COLO668 (cell line): ENCODE measurements around the gene SLC7A10.
"Not testable (repeated sequence)": the region's sequence is repeated elsewhere in the genome, so short reads cannot be mapped to it uniquely, and the experiment has no call there.

Source experiments
- DNase-seq: peaks from one replicate; lab custom pipeline; 2025; ENCODE audit not compliant: unreplicated experiment; lab: John Stamatoyannopoulos, UW

Gene SLC7A10

DNA sequence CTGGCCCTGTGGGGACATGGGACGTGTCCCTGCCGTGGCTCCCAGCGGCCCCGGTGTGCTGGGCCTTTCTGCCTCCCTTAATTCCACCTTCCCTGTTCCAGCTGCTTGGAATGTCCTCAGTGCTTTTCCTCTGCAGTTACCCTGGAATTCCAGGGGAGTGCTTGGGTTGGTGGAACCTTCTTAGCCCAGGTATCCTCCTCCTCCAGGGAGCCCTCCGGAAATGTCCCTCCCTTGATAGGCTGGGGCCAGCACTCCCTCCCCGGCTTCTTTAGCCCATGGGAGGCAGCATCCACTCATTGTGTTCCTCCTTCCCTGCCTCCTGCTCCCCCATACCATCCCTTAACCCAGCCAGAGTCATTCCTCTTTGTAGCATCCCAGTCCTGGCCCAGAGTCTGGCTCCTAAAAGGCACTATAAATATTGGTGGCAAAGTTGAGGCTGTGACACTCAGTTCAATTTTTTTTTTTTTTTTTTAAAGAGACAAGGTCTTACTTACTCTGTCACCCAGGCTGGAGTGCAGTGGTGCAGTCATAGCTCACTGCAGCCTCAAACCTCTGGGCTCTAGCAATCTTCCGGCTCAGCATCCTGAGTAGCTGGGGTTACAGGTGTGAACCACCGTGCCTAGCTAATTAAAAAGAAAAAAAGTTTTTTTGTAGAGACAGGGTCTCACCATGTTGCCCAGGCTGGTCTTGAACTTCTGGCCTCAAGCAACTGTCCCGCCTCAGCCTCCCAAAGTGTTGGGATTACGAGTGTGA lies 13.7 kb upstream of the SLC7A10 start:
- no peak for DNase-seq

DNA sequence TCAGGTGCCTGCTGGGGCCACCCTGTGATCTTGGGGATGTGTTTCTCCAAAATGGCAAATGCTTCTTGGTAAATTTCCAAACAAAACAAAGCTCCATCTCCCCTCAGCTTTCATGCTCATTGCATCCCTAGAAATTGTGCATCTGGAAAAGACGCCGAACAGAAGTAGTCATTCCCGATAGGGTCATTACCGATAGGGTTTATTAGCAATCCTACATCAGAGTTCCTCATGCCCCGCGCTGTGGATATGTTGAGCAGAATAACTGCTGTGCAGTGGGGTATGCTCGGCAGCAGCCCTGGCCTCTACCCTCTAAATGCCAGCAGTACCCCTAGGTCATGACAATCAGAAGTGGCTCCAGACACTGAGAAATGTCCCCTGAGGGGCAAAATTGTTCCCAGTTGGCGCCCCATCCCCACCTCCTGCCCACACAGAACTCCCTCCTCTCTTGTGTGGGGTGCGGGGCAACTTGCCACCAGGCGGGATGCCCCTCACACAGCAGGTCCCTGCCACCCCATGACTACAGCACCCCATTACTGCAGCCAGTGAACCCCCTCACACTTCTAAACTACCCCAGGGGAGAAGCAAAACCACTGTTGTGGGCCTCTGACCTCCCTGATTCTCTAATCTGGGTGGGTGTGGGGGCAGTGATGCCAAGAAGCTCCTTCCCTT lies 13.0 kb upstream of the SLC7A10 start:
- no peak for DNase-seq

DNA sequence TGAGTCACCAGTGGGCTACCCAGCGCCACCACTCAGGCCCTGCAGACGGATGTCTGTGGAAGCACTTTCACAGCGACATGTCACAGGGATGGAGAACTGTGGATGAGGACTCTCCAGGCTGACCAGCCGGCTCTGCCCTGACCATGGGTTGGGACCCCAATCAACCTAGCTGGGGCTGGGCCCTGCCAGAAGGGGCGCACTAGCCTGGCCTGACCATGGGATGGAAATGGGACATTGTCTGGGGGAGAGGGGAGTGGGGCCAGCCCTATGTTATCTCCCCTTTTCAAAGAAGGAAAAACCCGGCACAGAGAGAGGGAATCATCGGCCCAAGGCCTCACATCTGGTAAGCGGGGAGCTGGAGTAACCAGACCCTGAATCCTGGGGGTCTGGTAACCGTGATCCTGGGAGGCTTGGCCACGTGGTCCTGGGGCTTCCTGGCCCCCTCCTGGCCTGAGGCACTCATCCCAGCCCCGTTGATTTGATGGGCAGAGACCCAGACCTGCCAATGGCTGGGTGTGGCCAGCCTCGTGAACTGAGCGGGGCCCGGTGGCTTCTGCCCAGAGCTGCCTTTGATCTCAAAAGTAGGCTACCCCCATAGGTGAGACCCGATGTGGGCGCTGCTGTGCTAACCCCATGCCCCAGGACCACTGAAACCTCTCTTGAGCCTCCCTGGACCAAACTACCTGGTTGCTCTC lies 11.2 kb upstream of the SLC7A10 start:
- DNase-seq, result no peak

DNA sequence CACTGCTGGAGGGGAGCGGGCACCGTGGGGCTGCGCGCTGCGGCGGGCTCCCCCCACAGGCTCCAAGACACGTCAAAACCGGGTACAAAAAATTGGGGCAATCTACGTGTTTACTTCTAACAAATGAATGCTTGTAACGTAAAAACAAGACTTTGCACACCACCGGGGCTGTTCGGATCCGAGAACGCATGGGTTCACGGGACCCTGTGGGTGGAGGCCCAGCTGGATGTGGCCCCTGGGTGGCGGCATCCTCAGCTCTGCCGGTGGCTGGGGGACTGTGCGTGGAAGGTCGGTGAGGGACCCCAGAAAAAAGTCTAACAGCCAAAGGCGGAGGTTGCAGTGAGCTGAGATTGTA lies 10.3 kb upstream of the SLC7A10 start:
- DNase-seq, result no peak

DNA sequence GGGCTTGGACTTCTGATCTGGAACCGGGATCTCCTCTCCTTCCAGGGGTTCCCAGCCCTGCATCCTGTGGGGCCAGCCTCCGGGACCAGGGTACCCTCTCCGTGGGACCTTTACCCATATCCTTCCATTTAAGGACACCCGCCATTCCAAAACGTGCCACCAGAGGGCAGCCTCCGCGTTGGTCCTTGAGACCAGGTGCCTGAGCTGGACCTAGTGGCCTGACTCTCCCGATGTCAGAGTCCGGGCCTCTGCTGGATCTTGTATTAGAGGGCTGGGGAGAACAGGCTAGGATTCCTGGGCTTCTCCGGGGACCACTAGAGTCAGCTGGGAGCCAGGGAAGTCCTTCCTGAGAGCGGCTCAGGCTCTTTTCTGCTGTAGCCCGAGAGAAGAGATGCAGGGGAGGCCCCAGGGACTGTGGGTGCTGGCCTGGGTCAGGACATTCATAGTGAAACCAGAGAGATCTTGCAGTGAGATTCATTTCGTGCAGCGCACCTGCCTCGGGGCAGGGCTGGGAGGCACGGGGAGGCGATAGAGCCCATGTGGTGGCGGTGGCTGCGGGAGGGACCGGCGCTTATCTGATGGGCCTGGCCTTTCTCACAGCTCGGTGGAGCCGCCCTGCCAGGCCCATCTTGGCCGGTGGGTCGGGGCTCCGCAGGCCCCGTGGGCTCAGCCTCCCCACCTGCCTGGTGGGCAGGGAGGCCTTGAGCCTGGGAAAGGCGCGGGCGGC lies 9.8 kb upstream of the SLC7A10 start:
- peak; percentile 64 for DNase-seq

DNA sequence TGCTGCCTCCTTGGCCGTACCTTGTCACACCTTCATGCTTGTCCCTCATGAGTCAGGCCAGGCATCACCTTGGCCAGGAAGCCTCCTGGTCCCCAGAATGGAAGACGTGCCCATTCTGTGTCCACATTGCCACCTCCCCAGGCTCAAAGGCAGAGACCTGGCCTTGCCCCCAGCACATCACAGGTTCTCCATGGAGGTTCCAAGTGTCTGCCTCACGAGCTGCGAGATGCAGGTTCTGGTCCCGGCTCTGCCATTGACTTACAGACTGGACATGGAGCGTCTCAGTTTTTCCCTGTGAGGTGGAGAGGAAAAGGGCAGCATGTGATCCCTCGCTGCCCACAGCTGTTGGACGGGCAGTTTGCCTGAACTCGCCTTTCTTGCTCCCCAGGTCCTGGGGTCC lies 9.1 kb upstream of the SLC7A10 start:
- no peak for DNase-seq

DNA sequence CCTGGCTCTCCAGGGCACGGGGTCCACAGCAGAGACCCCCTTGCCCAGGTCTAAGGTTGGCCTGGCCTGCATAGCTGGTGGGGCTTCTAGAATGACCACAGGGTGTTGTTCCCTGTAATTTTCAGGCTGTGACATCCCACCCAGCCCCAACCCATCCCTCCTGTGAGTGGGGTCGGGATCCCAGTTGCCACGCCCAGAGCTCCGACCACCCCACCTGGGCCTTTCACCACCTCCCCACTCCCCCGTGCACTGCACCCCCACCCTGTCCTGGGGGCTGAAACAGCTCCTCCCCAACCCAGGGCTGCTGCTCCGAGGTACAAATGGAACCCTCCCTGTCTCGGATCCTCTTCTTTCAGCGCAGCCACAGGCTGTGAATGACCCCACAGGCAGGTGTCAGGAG lies 8.4 kb upstream of the SLC7A10 start:
- no peak for DNase-seq

DNA sequence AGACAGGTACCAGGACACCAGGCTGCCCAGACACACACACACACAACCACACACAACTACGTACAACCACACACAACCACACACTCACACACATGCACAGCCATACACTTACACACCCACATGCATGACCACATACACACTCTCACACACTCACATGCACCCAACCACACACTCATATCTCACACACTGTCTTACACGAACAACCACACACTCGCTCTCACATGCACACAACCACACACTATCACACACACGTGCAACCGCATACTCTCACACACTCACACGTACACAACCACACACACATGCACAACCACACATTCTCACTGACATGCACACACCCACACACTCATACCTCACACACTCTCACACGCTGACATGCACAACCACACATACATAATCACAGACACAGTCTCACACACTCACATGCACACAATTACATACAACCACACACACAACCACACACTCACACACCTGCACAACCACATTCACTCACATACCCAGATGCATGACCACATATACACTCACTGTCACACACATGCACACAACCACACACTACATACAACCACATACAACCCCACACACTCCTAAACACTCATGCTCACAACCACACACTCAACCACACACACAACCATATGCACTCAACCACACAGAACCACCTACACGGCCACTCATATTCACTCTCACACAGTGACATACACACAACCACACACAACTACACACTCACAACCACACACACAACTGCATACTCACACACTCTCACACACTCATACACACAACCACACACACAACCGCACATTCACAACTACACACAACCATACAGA lies 7.6 kb upstream of the SLC7A10 start:
- no peak for DNase-seq

DNA sequence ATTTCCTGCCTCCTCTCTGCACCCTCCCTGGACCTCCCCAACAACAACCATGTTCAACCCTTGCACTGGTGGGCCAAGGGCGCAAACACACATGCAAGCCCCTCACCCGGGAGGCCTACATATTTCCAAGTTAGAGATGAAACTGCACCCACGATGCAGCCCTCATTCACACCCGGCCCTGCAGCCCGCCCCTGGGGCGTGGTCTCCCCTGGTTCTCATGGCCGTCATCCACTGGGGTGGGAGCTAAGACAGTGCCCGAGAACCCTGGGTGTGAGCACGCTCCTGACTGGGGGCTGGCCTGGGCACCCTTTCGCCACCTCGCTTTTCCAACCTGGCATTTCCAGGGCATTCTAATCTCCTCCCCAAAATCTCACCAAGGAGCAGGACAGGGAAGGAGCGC lies 7.0 kb upstream of the SLC7A10 start:
- no peak for DNase-seq

DNA sequence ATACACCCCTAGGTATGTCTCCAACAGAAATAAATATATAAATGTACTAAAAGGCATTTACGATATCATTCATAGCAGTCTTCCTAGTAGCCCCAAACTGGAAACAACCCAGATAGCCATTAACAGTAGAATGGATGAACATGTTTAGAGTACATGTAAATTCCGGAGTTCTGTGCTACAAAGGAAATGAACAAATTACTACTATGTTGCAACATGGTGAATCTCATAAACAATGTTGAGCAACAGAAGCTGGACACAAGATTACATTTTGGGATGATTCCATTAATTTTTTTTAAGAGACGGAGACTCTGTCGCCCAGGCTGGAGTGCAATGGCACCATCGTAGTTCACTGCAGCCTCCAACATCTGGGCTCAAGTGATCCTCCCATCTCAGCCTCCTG lies 5.9 kb upstream of the SLC7A10 start:
- no peak for DNase-seq

DNA sequence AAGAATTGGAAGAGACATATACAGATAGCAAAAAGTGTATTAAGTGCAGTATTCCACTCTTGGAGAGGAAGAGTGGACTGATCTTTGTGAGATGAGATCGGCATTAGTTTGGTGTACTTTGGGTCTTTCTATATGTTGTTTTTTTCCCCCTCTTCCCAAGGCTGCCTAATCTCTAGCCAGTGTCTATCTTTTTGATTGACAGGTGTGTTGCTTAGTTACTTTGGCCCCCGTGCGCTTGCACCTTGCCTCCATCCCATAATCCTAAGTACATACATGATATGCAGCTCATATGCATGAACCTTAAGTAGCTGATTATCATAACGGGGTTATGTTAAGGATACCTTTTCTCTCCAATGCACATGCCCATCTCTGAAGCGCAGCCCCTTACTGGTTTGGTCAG lies 4.3 kb upstream of the SLC7A10 start:
- no peak for DNase-seq

DNA sequence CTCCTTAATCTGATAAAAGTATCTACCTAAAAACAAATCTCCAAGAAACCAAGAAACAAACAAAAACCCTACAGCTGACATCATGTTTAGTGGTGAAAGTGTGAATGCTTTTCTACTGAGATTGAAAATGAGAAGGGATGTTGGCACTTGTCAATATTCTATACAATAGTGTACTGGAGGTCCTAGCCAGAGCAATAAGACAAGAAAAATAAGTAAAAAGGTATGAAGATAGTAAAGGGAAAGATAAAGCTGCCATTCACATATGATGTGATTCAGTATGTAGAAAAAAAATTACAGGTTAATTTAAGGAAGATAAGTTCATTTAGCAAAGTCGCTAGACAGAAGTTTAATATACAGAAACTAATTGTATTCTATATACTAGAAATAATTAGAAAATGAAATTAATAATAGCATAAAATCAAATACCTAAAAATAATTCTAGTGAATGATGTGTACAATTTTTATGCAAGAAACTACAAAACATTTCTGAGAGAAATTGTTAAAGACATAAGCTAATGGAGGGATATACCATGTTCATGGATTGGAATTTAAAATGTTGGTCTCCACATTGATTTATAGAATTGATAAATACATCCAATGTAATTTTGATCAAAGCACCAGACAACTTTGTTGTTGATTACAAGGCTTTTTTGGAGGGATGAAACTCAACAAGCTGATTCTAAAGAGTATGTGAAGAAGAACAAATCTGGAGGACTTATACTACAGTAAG lies 2.4 kb upstream of the SLC7A10 start:
- no peak for DNase-seq

DNA sequence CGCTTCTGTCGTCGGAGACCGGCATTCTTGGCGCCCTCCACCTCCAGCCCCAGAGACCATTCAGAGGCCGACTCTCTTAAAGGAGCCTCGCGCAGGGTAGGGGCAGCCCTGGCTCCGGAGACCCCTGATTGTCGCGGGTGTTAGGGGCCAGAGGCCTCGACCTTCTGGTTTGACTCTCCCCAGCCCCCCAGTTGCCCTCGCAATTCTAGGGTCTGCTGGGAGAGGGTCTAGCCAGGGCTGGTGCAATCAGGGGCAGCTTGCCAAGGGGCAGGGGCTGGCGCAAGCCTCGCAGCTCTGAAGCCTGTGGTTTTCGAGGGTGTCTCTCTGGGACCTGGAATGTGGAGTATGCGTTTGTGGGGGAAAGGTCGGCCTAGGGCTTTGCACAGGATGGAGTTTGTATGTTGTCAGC lies 1.6 kb upstream of the SLC7A10 start:
- DNase-seq, result no peak

DNA sequence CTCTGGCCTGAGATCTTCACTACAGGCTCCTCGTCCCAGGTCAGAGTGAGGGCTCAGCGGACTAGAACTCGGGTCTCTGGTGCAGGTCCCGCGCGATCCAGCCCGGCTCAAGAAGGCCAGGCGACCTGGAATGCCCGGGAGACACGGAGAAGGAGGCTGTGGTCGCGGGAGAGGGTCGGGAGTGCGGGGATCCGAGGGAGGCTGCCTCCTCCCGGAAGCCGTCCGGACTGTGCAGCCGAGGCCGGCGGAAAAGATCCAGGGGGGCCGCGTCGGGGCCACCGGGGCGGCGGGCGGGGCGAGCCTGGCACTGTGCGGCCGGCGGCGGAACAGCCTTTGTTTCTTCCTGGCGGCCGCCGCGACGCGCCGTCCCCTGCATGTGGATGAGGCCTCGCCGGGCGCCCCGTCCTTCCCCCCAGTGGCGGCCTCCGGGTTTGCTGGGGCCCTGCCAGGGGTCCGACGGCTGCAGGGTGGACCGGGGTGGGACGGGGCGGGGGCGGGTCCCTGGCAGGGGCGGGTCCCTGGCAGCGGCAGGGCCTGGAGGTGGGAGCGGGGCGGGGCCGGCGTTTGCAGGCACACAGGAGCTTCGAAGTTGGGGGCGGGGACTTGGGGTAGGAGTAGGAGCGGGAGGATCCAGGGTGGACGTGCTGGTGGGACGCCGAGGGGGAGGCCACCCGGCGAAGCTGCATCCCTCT lies 1.0 kb upstream of the SLC7A10 start:
- DNase-seq, result peak; percentile 3

DNA sequence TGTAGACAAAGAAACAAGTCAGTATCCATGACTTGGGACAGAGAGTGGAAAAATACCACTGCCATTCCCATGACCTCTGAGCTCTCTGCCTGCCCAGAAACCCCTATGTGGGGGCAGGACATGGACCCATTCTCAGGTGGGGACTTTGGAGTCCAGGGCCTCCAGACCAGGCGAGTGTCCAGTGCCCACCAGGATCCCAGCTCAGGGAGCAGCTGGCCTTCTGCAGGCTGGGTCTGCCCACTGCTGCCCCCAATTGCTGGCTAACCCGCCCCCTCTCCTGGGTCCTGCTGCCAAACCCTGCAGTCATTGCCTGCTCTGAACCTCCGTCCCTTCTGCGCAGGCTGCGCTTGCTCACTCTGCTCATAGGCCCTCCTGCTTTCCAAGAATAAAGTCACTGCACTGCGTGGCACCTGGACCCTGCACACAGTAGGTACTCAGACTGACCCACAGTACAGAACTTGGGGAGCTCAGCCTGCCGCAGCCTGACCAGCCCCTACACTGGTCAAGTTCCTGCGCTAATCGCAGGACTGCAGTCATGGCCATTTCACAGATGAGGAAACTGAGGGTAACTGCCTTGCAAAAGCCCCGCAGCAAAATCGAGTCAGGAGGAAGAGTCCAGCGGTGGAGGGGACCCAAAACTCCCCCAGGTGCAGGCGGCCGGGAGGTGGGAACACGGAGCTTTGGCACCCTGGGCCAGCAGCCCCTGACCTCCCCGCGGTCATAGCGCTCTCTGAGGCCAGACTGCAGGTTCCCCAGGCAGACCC lies 774 bp downstream of the SLC7A10 start:
- DNase-seq, result no peak

DNA sequence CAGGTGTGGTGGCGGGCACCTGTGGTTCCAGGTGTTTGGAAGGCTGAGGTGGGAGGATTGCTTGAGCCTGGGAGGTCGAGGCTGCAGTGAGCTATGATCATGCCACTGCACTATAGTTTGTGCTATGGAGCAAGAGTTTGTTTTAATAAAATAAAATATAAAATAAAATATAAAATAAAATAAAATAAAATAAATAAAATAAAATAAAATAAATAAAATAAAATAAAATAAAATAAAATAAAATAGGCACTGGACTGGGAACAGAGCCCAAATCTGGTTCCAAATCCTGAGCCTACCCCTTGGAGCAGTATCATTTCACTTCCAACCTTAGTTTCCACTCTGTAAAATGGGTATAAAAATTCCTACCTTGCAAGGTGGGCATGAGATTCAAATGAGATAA lies 3.4 kb downstream of the SLC7A10 start:
- DNase-seq, result not testable (repeated sequence)

DNA sequence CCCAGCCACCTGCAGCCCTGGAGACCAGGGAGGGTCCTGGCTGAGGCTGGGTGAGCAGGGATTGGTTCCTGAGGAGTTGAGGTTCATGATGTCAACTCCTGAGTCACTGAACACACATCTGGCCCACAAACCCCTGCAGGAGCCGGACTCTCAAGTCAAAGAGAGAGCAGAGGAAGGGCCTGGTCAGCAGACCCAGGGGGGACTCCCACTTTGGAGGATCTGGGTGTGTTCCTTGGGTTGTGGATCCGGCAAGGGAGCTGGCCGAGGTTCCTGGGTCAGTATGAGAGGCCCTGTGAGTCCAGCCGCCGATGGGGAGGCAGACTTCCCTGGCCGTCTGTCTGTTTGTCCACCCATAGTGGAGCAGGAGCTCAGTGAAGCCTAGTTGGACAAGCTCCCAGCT lies 4.0 kb downstream of the SLC7A10 start:
- DNase-seq, result no peak

DNA sequence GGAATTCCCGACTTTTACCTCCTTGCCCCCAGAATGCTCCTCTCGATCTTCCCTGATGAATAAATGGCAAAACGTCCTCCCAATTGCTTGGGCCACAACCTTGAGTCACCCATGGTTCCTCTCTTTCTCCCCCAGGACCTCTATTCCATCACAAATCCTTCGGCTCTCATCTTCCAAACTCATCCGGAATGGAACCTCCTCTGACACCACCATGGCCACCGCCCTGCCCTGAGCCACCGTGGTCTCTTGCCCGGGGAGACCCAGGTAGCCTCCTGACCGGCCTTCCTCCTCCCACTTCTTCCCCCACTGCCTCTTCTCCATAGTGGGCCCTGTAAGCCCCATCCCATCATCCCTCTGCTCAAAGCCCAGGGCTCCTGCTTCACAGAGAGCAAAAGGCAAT lies 4.9 kb downstream of the SLC7A10 start:
- DNase-seq, result no peak

DNA sequence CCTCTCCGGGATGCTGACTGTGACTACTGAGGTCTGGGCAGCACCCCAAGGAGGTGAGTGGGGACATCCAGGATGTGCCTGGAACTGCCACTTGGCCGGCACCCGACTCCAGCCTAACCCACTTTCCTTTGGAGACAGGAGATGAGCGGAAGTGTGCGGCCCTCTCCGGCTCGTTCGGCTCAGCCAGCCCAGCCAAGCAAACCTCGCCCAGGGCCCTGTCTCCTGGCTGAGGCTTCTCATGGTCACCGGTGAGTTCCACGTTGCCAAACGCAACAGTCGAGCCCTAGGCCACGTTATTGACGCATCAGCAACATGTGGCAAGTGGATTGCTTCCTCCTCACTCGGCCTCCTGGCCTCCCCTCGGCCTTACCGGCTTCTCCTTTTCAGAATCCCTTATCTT lies 5.5 kb downstream of the SLC7A10 start:
- DNase-seq, result no peak
